Stomach (tissue), 4 donors: Measurements from ENCODE around the gene MYBBP1A.

Experiments
- EP300 ChIP-seq: sonication (generic); formaldehyde crosslinking; IDR thresholded peaks from one replicate; pipeline ENCODE4 v1.6.1; 2017; ENCODE audit warnings: antibody characterized with exemption
- TF ChIP-seq, protein P1 (sequence below), 7 experiments: fragments of 450-650 bp in 4 of 7; fragments of 200-600 bp in 3 of 7; sonication (generic) in 3 of 7; IDR thresholded peaks; one replicate each; pipeline ENCODE4 v1.5.1; 2016 to 2019; ENCODE audit warnings: antibody characterized with exemption in 7 of 7, control low read depth in 2 of 7, mild to moderate bottlenecking in 1 of 7

DNA sequence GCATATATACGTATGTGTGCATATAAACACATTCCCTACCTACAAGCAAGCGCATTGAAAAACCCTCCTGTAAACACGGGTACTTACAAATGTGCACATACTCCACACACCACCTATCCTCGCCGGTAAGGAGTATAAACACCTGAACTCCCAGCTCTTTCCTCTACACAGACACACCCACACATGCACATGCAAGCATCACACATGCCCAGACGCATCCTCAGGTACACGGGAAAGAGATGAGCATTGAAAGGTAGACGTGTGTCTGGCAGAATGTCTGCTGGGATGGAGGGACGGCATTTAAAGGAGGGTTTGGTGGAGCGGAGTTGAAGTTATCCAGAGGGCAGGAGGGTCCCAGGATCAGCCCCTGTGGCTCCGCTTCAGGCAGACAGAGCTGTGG is 24.5 kb upstream of the MYBBP1A start:
- TF ChIP-seq EP300: no peak
- TF ChIP-seq, protein P1, sequence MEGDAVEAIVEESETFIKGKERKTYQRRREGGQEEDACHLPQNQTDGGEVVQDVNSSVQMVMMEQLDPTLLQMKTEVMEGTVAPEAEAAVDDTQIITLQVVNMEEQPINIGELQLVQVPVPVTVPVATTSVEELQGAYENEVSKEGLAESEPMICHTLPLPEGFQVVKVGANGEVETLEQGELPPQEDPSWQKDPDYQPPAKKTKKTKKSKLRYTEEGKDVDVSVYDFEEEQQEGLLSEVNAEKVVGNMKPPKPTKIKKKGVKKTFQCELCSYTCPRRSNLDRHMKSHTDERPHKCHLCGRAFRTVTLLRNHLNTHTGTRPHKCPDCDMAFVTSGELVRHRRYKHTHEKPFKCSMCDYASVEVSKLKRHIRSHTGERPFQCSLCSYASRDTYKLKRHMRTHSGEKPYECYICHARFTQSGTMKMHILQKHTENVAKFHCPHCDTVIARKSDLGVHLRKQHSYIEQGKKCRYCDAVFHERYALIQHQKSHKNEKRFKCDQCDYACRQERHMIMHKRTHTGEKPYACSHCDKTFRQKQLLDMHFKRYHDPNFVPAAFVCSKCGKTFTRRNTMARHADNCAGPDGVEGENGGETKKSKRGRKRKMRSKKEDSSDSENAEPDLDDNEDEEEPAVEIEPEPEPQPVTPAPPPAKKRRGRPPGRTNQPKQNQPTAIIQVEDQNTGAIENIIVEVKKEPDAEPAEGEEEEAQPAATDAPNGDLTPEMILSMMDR (IDR thresholded peaks at IDR 0.05): no peak
